ENCODE results near the gene ABHD6. TPM values are rescaled to one million over a fixed set of nuclear protein-coding genes. Genes with fewer than 3 reads are reported as not detected.
A peak's percentile ranks its signal among the peaks of the same experiment; 100 is the strongest.

Gene ABHD6
- total RNA-seq, 1 donor from 2014 or later = 4.9 TPM

- no peaks in the 10 kb centered on the region for H3K9me3 Mint-ChIP-seq
- peaks cover 68% of the 10 kb centered on the region for H3K27me3 Mint-ChIP-seq (ENCODE audit: low read depth)
- peaks cover 7% of the 10 kb centered on the region for H3K4me1 Mint-ChIP-seq
- H3K4me3 Mint-ChIP-seq = no peak overlapping the region
- TF ChIP-seq CTCF (IDR thresholded peaks at IDR 0.05; ENCODE audit: unreplicated experiment) = no peak
- no peak for DNase-seq (ENCODE audit: low spot score in 2 of 2, unreplicated experiment in 2 of 2)
- no peaks in the 10 kb centered on the region for H3K36me3 Mint-ChIP-seq
- H3K27ac Mint-ChIP-seq = no peak overlapping the region
Observed at GRCh38 chr3:58234516-58234931, 3.1 kb upstream of the ABHD6 start.

- no peak for DNase-seq (ENCODE audit: low spot score in 2 of 2, unreplicated experiment in 2 of 2)
- TF ChIP-seq CTCF (IDR thresholded peaks at IDR 0.05; ENCODE audit: unreplicated experiment) = no peak
- Mint-ChIP-seq H3K27ac (no peak overlapping the region), H3K4me3 (peak overlapping the region; percentile 4), H3K4me1 (peaks cover 5% of the 10 kb centered on the region), H3K9me3 (no peaks in the 10 kb centered on the region), H3K27me3 (ENCODE audit: low read depth) (peaks cover 58% of the 10 kb centered on the region), H3K36me3 (no peaks in the 10 kb centered on the region)
Observed at GRCh38 chr3:58235970-58236369, 1.6 kb upstream of the ABHD6 start.

GRCh38 chr3:58236527-58237237, 910 bp upstream of the ABHD6 start:
- Mint-ChIP-seq H3K9me3 (no peaks in the 10 kb centered on the region), H3K36me3 (no peaks in the 10 kb centered on the region), H3K4me3 (peak overlapping the region; percentile 82), H3K27ac (peak overlapping the region; percentile 47), H3K27me3 (ENCODE audit: low read depth) (peaks cover 53% of the 10 kb centered on the region), H3K4me1 (peaks cover 5% of the 10 kb centered on the region)
- TF ChIP-seq CTCF (IDR thresholded peaks at IDR 0.05; ENCODE audit: unreplicated experiment) = no peak
- DNase-seq (ENCODE audit: low spot score in 2 of 2, unreplicated experiment in 2 of 2) = no peak

- TF ChIP-seq CTCF (IDR thresholded peaks at IDR 0.05; ENCODE audit: unreplicated experiment) = no peak
- Mint-ChIP-seq H3K4me3 (peak overlapping the region; percentile 81), H3K4me1 (peaks cover 5% of the 10 kb centered on the region), H3K36me3 (no peaks in the 10 kb centered on the region), H3K27me3 (ENCODE audit: low read depth) (peaks cover 39% of the 10 kb centered on the region), H3K27ac (peak overlapping the region; percentile 71), H3K9me3 (no peaks in the 10 kb centered on the region)
- peak in 1 of 2 experiments; percentile 48 for DNase-seq (ENCODE audit: low spot score in 2 of 2, unreplicated experiment in 2 of 2)
Observed at GRCh38 chr3:58237941-58238681, 519 bp downstream of the ABHD6 start.

GRCh38 chr3:58238830-58239229, 1.2 kb downstream of the ABHD6 start:
- H3K27me3 Mint-ChIP-seq (ENCODE audit: low read depth) = peaks cover 32% of the 10 kb centered on the region
- H3K9me3 Mint-ChIP-seq = no peaks in the 10 kb centered on the region
- peaks cover 5% of the 10 kb centered on the region for H3K4me1 Mint-ChIP-seq
- no peak for TF ChIP-seq CTCF (IDR thresholded peaks at IDR 0.05; ENCODE audit: unreplicated experiment)
- H3K27ac Mint-ChIP-seq = no peak overlapping the region
- H3K4me3 Mint-ChIP-seq = peak overlapping the region; percentile 81
- no peaks in the 10 kb centered on the region for H3K36me3 Mint-ChIP-seq
- no peak for DNase-seq (ENCODE audit: low spot score in 2 of 2, unreplicated experiment in 2 of 2)

All from mesothelial cell of epicardium (in vitro differentiated cells).